ENCODE measurements around the gene CDH23. TPM values are rescaled to one million over a fixed set of nuclear protein-coding genes. Genes with fewer than 3 reads are reported as not detected.
A peak's percentile ranks its signal among the peaks of the same experiment; 100 is the strongest.

Gene CDH23
- total and polyA plus RNA-seq, 9 of the 15 experiments (the other 6 are each of a cell fraction or from before 2014, with no cell fraction given) = 0.18 to 1.2 (median 0.47) TPM

DNA sequence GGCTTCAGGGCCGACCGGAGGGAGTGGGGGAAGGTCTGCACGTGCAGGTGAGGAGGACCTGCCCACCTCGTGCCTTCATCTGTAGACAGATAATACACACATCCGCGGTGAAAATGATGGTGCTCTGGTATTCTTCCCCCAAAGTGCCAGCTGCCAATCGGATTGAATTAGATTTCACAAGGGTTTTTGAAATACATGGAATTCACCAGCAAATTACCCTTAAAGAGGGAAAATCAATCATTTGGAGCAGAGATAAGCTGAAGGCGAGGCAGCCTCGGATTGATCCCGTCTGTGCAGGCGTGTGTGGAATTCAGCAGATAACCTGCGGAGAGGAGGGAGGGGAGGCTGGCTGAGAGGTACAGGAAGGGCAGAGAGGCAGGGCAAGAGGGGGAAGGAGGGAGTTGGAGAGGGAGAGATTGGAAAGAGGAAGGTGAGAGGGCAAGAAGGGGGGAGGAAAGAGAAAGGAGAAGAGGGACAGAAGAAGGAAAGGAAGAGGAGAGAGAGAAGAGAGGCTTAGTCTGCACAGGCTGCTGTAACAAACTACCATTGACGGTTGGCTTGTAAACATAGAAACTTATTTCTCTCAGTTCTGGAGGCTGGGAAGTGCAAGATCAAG lies 238.6 kb downstream of the CDH23 start (continued):
- TF ChIP-seq, protein P1, sequence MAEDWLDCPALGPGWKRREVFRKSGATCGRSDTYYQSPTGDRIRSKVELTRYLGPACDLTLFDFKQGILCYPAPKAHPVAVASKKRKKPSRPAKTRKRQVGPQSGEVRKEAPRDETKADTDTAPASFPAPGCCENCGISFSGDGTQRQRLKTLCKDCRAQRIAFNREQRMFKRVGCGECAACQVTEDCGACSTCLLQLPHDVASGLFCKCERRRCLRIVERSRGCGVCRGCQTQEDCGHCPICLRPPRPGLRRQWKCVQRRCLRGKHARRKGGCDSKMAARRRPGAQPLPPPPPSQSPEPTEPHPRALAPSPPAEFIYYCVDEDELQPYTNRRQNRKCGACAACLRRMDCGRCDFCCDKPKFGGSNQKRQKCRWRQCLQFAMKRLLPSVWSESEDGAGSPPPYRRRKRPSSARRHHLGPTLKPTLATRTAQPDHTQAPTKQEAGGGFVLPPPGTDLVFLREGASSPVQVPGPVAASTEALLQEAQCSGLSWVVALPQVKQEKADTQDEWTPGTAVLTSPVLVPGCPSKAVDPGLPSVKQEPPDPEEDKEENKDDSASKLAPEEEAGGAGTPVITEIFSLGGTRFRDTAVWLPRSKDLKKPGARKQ (CRISPR knock-in tag; IDR thresholded peaks at IDR 0.05) = no peak
- peak; percentile 96 for TF ChIP-seq BHLHE40 (IDR thresholded peaks at IDR 0.05; ENCODE audit: low read length)
- TF ChIP-seq PHF21A (IDR thresholded peaks at IDR 0.05; ENCODE audit: borderline replicate concordance, low read depth) = peak; percentile 70; the same call in 1 of the 2 replicates
- TF ChIP-seq COPS2 (conservative IDR thresholded peaks at IDR 0.05) = no peak
- TF ChIP-seq, protein P2, sequence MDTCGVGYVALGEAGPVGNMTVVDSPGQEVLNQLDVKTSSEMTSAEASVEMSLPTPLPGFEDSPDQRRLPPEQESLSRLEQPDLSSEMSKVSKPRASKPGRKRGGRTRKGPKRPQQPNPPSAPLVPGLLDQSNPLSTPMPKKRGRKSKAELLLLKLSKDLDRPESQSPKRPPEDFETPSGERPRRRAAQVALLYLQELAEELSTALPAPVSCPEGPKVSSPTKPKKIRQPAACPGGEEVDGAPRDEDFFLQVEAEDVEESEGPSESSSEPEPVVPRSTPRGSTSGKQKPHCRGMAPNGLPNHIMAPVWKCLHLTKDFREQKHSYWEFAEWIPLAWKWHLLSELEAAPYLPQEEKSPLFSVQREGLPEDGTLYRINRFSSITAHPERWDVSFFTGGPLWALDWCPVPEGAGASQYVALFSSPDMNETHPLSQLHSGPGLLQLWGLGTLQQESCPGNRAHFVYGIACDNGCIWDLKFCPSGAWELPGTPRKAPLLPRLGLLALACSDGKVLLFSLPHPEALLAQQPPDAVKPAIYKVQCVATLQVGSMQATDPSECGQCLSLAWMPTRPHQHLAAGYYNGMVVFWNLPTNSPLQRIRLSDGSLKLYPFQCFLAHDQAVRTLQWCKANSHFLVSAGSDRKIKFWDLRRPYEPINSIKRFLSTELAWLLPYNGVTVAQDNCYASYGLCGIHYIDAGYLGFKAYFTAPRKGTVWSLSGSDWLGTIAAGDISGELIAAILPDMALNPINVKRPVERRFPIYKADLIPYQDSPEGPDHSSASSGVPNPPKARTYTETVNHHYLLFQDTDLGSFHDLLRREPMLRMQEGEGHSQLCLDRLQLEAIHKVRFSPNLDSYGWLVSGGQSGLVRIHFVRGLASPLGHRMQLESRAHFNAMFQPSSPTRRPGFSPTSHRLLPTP (IDR thresholded peaks at IDR 0.05; ENCODE audit: borderline replicate concordance, extremely low read depth, insufficient read length) = no peak
- no peak for TF ChIP-seq FOXJ3 (CRISPR knock-in tag; IDR thresholded peaks at IDR 0.05)
- TF ChIP-seq, protein P3, sequence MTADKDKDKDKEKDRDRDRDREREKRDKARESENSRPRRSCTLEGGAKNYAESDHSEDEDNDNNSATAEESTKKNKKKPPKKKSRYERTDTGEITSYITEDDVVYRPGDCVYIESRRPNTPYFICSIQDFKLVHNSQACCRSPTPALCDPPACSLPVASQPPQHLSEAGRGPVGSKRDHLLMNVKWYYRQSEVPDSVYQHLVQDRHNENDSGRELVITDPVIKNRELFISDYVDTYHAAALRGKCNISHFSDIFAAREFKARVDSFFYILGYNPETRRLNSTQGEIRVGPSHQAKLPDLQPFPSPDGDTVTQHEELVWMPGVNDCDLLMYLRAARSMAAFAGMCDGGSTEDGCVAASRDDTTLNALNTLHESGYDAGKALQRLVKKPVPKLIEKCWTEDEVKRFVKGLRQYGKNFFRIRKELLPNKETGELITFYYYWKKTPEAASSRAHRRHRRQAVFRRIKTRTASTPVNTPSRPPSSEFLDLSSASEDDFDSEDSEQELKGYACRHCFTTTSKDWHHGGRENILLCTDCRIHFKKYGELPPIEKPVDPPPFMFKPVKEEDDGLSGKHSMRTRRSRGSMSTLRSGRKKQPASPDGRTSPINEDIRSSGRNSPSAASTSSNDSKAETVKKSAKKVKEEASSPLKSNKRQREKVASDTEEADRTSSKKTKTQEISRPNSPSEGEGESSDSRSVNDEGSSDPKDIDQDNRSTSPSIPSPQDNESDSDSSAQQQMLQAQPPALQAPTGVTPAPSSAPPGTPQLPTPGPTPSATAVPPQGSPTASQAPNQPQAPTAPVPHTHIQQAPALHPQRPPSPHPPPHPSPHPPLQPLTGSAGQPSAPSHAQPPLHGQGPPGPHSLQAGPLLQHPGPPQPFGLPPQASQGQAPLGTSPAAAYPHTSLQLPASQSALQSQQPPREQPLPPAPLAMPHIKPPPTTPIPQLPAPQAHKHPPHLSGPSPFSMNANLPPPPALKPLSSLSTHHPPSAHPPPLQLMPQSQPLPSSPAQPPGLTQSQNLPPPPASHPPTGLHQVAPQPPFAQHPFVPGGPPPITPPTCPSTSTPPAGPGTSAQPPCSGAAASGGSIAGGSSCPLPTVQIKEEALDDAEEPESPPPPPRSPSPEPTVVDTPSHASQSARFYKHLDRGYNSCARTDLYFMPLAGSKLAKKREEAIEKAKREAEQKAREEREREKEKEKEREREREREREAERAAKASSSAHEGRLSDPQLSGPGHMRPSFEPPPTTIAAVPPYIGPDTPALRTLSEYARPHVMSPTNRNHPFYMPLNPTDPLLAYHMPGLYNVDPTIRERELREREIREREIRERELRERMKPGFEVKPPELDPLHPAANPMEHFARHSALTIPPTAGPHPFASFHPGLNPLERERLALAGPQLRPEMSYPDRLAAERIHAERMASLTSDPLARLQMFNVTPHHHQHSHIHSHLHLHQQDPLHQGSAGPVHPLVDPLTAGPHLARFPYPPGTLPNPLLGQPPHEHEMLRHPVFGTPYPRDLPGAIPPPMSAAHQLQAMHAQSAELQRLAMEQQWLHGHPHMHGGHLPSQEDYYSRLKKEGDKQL (CRISPR knock-in tag; IDR thresholded peaks at IDR 0.05; ENCODE audit: borderline replicate concordance) = no peak
- peak; percentile 98 for TF ChIP-seq HLTF (IDR thresholded peaks at IDR 0.05)
- TF ChIP-seq HMGN3 (IDR thresholded peaks at IDR 0.05; ENCODE audit: borderline replicate concordance, extremely low read depth, insufficient read length, low read depth, low read length) = no peak
- no peak for TF ChIP-seq PTBP1 (IDR thresholded peaks at IDR 0.05; ENCODE audit: low read depth, low read length)
- TF ChIP-seq SETDB1 (IDR thresholded peaks at IDR 0.05; ENCODE audit: low read length) = no peak
- peak; percentile 77 for TF ChIP-seq MBD2 (IDR thresholded peaks at IDR 0.05; ENCODE audit: borderline replicate concordance, low read depth)
- TF ChIP-seq, protein P4, sequence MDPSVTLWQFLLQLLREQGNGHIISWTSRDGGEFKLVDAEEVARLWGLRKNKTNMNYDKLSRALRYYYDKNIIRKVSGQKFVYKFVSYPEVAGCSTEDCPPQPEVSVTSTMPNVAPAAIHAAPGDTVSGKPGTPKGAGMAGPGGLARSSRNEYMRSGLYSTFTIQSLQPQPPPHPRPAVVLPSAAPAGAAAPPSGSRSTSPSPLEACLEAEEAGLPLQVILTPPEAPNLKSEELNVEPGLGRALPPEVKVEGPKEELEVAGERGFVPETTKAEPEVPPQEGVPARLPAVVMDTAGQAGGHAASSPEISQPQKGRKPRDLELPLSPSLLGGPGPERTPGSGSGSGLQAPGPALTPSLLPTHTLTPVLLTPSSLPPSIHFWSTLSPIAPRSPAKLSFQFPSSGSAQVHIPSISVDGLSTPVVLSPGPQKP (CRISPR knock-in tag; IDR thresholded peaks at IDR 0.05) = no peak
- no peak for TF ChIP-seq NCOA6 (IDR thresholded peaks at IDR 0.05)
- TF ChIP-seq BDP1 (IDR thresholded peaks at IDR 0.05; ENCODE audit: insufficient read depth, insufficient read length) = no peak
- peak; percentile 54; the same call in 1 of the 2 replicates for TF ChIP-seq ZNF444 (CRISPR knock-in tag; IDR thresholded peaks at IDR 0.05)
- TF ChIP-seq ATF7 (IDR thresholded peaks at IDR 0.05) = 0 out of 2 replicates have a peak, but pooled peaks have one; percentile 18
- peak; percentile 78; the same call in 1 of the 2 replicates for TF ChIP-seq RUNX1 (IDR thresholded peaks at IDR 0.05; ENCODE audit: low read depth)
